Parathyroid adenoma (tissue), 2 donors: ENCODE measurements around the gene ZBTB49.

Source experiments
- H2AFZ ChIP-seq: fragments of 300-600 bp; sonication (generic); one replicate; pipeline ENCODE4 v1.7.0; 2017; ENCODE audit warnings: antibody characterized with exemption, mild to moderate bottlenecking
- H3K27ac ChIP-seq: fragments of 300-600 bp; sonication (generic); one replicate; pipeline ENCODE4 v1.7.0; 2017
- H3K27me3 ChIP-seq: fragments of 300-600 bp; sonication (generic); one replicate; pipeline ENCODE4 v1.7.0; 2017; ENCODE audit warnings: low read length; ENCODE audit not compliant: control insufficient read depth, insufficient read depth
- H3K36me3 ChIP-seq: fragments of 300-600 bp; sonication (generic); one replicate; pipeline ENCODE4 v1.7.0; 2017; ENCODE audit warnings: low read length; ENCODE audit not compliant: control insufficient read depth, insufficient read depth
- H3K4me1 ChIP-seq: fragments of 300-600 bp; sonication (generic); one replicate; pipeline ENCODE4 v1.7.0; 2017; ENCODE audit warnings: control low read depth
- H3K4me2 ChIP-seq: fragments of 300-600 bp; sonication (generic); one replicate; pipeline ENCODE4 v1.7.0; 2017; ENCODE audit warnings: low read length
- H3K4me3 ChIP-seq: fragments of 300-600 bp; sonication (generic); one replicate; pipeline ENCODE4 v1.7.0; 2017; ENCODE audit warnings: low read depth, low read length
- H3K79me2 ChIP-seq: fragments of 300-600 bp; sonication (generic); one replicate; pipeline ENCODE4 v1.7.0; 2017; ENCODE audit warnings: control low read depth
- H3K9ac ChIP-seq: fragments of 300-600 bp; sonication (generic); one replicate; pipeline ENCODE4 v1.7.0; 2017; ENCODE audit warnings: mild to moderate bottlenecking
- H3K9me3 ChIP-seq: fragments of 300-600 bp; sonication (generic); one replicate; pipeline ENCODE4 v1.7.0; 2017; ENCODE audit warnings: low read length; ENCODE audit not compliant: control insufficient read depth
- TF ChIP-seq, protein P1 (sequence below): fragments of 300-600 bp; sonication (generic); IDR thresholded peaks from one replicate; pipeline ENCODE4 v1.7.0; 2017; ENCODE audit warnings: antibody characterized with exemption, mild to moderate bottlenecking
- donor health status: primary hyperparathyroidism.

ZBTB49 gene

GRCh38 chr4:4338210-4339001, 48.4 kb downstream of the ZBTB49 start:
- H3K9ac ChIP-seq, result no peak overlapping the region
- no peaks in the 10 kb centered on the region for H3K27me3 ChIP-seq
- H3K4me1 ChIP-seq, result no peaks in the 10 kb centered on the region
- no peaks in the 10 kb centered on the region for H3K9me3 ChIP-seq
- no peaks in the 10 kb centered on the region for H3K79me2 ChIP-seq
- H3K4me3 ChIP-seq, result no peak overlapping the region
- no peak overlapping the region for H2AFZ ChIP-seq
- H3K36me3 ChIP-seq, result no peaks in the 10 kb centered on the region
- H3K4me2 ChIP-seq, result no peak overlapping the region
- TF ChIP-seq, protein P1, sequence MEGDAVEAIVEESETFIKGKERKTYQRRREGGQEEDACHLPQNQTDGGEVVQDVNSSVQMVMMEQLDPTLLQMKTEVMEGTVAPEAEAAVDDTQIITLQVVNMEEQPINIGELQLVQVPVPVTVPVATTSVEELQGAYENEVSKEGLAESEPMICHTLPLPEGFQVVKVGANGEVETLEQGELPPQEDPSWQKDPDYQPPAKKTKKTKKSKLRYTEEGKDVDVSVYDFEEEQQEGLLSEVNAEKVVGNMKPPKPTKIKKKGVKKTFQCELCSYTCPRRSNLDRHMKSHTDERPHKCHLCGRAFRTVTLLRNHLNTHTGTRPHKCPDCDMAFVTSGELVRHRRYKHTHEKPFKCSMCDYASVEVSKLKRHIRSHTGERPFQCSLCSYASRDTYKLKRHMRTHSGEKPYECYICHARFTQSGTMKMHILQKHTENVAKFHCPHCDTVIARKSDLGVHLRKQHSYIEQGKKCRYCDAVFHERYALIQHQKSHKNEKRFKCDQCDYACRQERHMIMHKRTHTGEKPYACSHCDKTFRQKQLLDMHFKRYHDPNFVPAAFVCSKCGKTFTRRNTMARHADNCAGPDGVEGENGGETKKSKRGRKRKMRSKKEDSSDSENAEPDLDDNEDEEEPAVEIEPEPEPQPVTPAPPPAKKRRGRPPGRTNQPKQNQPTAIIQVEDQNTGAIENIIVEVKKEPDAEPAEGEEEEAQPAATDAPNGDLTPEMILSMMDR, result no peak
- H3K27ac ChIP-seq, result no peak overlapping the region

DNA sequence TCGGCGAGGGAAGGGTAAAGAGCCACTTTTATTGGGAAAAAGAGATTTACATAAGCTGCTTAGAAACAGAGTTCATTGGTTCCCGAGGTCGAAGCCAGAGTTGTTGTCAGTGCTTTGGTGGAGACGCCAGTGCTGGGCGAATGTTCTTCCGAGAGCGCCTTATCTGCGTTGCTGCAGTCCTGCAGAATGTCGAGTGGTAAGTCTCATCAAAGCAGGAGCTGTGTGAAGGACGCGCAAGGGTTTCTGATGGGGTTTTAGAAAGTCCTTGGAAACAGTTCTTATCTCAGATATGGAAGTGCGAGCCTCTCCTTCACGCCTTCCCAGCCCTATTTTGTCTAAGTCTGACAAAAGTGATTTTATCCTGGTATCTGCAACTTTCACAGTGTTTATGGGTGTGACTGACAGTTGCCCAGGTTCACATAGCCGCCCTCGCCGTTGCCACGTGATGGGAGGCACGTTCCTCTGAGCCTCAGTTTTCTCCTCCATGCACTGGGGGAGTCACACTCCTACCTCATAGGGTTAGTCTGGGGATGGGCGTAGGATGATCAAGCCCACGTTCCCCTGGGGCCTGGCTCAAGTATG, 49.5 kb downstream of the ZBTB49 start:
- Histone ChIP-seq H3K27ac (no peak overlapping the region), H2AFZ (no peak overlapping the region), H3K79me2 (no peaks in the 10 kb centered on the region), H3K36me3 (no peaks in the 10 kb centered on the region), H3K27me3 (no peaks in the 10 kb centered on the region), H3K9me3 (no peaks in the 10 kb centered on the region), H3K4me1 (no peaks in the 10 kb centered on the region), H3K4me3 (no peak overlapping the region), H3K9ac (no peak overlapping the region), H3K4me2 (no peak overlapping the region)
- TF ChIP-seq, protein P1, result no peak

GRCh38 chr4:4341861-4342650, 52.0 kb downstream of the ZBTB49 start:
- TF ChIP-seq, protein P1, result no peak
- H3K4me3 ChIP-seq, result no peak overlapping the region

DNA sequence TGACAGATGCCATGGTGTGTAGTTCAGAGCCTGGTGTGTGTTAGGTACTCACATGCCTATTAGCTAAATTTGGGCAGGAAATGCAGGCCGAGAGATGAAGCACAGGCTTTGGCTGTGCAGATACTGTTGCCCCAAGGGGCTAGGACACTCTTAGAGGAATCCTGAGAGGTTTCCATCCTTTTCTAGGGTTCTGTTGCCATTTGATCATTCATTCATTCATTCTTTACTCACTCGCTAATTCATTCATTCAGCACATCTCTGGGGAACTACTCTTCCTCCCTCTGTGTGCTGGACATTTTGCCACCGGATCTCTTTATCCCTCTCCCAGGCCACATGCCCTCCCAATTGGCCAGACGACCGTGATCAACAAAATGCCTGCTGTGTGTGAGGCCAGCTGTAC, 53.0 kb downstream of the ZBTB49 start:
- H3K4me2 ChIP-seq, result no peak overlapping the region
- H3K27me3 ChIP-seq, result no peaks in the 10 kb centered on the region
- no peak overlapping the region for H3K9ac ChIP-seq
- TF ChIP-seq, protein P1, result no peak
- no peaks in the 10 kb centered on the region for H3K4me1 ChIP-seq
- no peaks in the 10 kb centered on the region for H3K79me2 ChIP-seq
- H3K36me3 ChIP-seq, result no peaks in the 10 kb centered on the region
- no peaks in the 10 kb centered on the region for H3K9me3 ChIP-seq
- no peak overlapping the region for H3K4me3 ChIP-seq
- no peak overlapping the region for H2AFZ ChIP-seq
- H3K27ac ChIP-seq, result no peak overlapping the region

More at GRCh38 chr4:4341861-4342650, 52.0 kb downstream of the ZBTB49 start:
- Histone ChIP-seq H3K27me3 (no peaks in the 10 kb centered on the region), H3K9me3 (no peaks in the 10 kb centered on the region), H3K9ac (no peak overlapping the region), H3K4me1 (no peaks in the 10 kb centered on the region), H3K4me2 (no peak overlapping the region), H3K79me2 (no peaks in the 10 kb centered on the region), H2AFZ (no peak overlapping the region), H3K27ac (no peak overlapping the region), H3K36me3 (no peaks in the 10 kb centered on the region)
